ENCODE measurements around the gene STT3B.

STT3B gene

GRCh38 chr3:31521468-31521867, 11.3 kb upstream of the STT3B start:
- DNase-seq (ENCODE audit: low read depth), result no peak

GRCh38 chr3:31522152-31522551, 10.6 kb upstream of the STT3B start:
- no peak for DNase-seq (ENCODE audit: low read depth)

- DNase-seq (ENCODE audit: low read depth), result no peak
Observed at GRCh38 chr3:31523543-31523942, 9.2 kb upstream of the STT3B start.

GRCh38 chr3:31525532-31525931, 7.2 kb upstream of the STT3B start:
- no peak for DNase-seq (ENCODE audit: low read depth)

- DNase-seq (ENCODE audit: low read depth), result no peak
Observed at GRCh38 chr3:31529421-31529820, 3.3 kb upstream of the STT3B start.

- no peak for DNase-seq (ENCODE audit: low read depth)
Observed at GRCh38 chr3:31530039-31530959, 2.4 kb upstream of the STT3B start.

GRCh38 chr3:31530960-31531335, 1.8 kb upstream of the STT3B start:
- DNase-seq (ENCODE audit: low read depth), result no peak

- DNase-seq (ENCODE audit: low read depth), result no peak
Observed at GRCh38 chr3:31531452-31531991, 1.2 kb upstream of the STT3B start.

GRCh38 chr3:31531992-31532586, 636 bp upstream of the STT3B start:
- peak; percentile 98 for DNase-seq (ENCODE audit: low read depth)

GRCh38 chr3:31533169-31534064, 692 bp downstream of the STT3B start:
- peak; percentile 40 for DNase-seq (ENCODE audit: low read depth)

GRCh38 chr3:31534065-31534425, 1.3 kb downstream of the STT3B start:
- no peak for DNase-seq (ENCODE audit: low read depth)

- DNase-seq (ENCODE audit: low read depth), result no peak
Observed at GRCh38 chr3:31536497-31536896, 3.8 kb downstream of the STT3B start.

GRCh38 chr3:31538801-31539200, 6.1 kb downstream of the STT3B start:
- no peak for DNase-seq (ENCODE audit: low read depth)

GRCh38 chr3:31539275-31539674, 6.5 kb downstream of the STT3B start:
- DNase-seq (ENCODE audit: low read depth), result no peak

- no peak for DNase-seq (ENCODE audit: low read depth)
Observed at GRCh38 chr3:31541089-31541488, 8.4 kb downstream of the STT3B start.

GRCh38 chr3:31542246-31542645, 9.5 kb downstream of the STT3B start:
- no peak for DNase-seq (ENCODE audit: low read depth)

- no peak for DNase-seq (ENCODE audit: low read depth)
Observed at GRCh38 chr3:31543375-31543774, 10.7 kb downstream of the STT3B start.

GRCh38 chr3:31544634-31545033, 11.9 kb downstream of the STT3B start:
- no peak for DNase-seq (ENCODE audit: low read depth)

GRCh38 chr3:31546162-31546561, 13.4 kb downstream of the STT3B start:
- DNase-seq (ENCODE audit: low read depth), result no peak

- no peak for DNase-seq (ENCODE audit: low read depth)
Observed at GRCh38 chr3:31546725-31547124, 14.0 kb downstream of the STT3B start.

GRCh38 chr3:31550452-31551251, 17.9 kb downstream of the STT3B start:
- no peak for DNase-seq (ENCODE audit: low read depth)

Measured in T follicular helper cell (primary cell).